Measurements from ENCODE around the gene PRKCE. TPM values are rescaled to one million over a fixed set of nuclear protein-coding genes. Genes with fewer than 3 reads are reported as not detected.

Gene PRKCE
- total and polyA plus RNA-seq, 7 donors, result 3.0 to 22.8 (median 16.1) TPM

GRCh38 chr2:45936623-45936979 is 285.1 kb downstream of the PRKCE start:
- Histone ChIP-seq H3K4me1 (peaks cover 32% of the 10 kb centered on the region), H3K27ac (no peak overlapping the region), H3K36me3 (ENCODE audit: insufficient read depth in 1 of 2, low read depth in 1 of 2) (no peaks in the 10 kb centered on the region), H3K9me3 (no peaks in the 10 kb centered on the region), H3K27me3 (ENCODE audit: insufficient read depth in 3 of 3, low read length in 2 of 3) (no peaks in the 10 kb centered on the region), H3K4me3 (no peak overlapping the region)
- intact Hi-C loops (cut with DNase I), result loop anchor here (1.0 to 5.0 kb wide), 5 partner anchors 114 to 294 kb away; no protein-coding TSS in a partner anchor
- DNase-seq (no peak), ATAC-seq (no peak)
- 56 to 68% (median 62%) methylated on average over 5 of the region's 5 CpGs for whole genome bisulfite sequencing, 3 donors
- TF ChIP-seq CTCF (IDR thresholded peaks at IDR 0.05), result no peak

GRCh38 chr2:45937990-45938389 is 286.5 kb downstream of the PRKCE start:
- no peak for DNase-seq
- 96 to 100% (median 99%) methylated on average over 4 of the region's 4 CpGs for WGBS, 3 donors
- no peaks in the 10 kb centered on the region for H3K36me3 ChIP-seq (ENCODE audit: insufficient read depth in 1 of 2, low read depth in 1 of 2)
- no peaks in the 10 kb centered on the region for H3K27me3 ChIP-seq (ENCODE audit: insufficient read depth in 3 of 3, low read length in 2 of 3)
- no peak for TF ChIP-seq CTCF (IDR thresholded peaks at IDR 0.05)
- peaks cover 29% of the 10 kb centered on the region for H3K4me1 ChIP-seq
- H3K27ac ChIP-seq, result peak overlapping the region; percentile 64
- H3K4me3 ChIP-seq, result no peak overlapping the region
- no peak for ATAC-seq
- H3K9me3 ChIP-seq, result no peaks in the 10 kb centered on the region
- intact Hi-C loops (cut with DNase I), result loop anchor here (2.0 to 5.0 kb wide), 4 partner anchors 115 to 295 kb away; no protein-coding TSS in a partner anchor

GRCh38 chr2:45938649-45939511 is 287.4 kb downstream of the PRKCE start:
- Histone ChIP-seq H3K4me1 (peaks cover 29% of the 10 kb centered on the region), H3K27me3 (ENCODE audit: insufficient read depth in 3 of 3, low read length in 2 of 3) (no peaks in the 10 kb centered on the region), H3K4me3 (peak overlapping the region; percentile 49), H3K9me3 (no peaks in the 10 kb centered on the region), H3K27ac (peak overlapping the region; percentile 64), H3K36me3 (ENCODE audit: insufficient read depth in 1 of 2, low read depth in 1 of 2) (no peaks in the 10 kb centered on the region)
- WGBS, 3 donors, result 27 to 36% (median 32%) methylated on average over 13 of the region's 13 CpGs
- ATAC-seq (peak; percentile 78 to 88 (median 84)), DNase-seq (peak; percentile 73 to 84)
- intact Hi-C loops (cut with DNase I), result loop anchor here in 1 of 2 donors (5.0 kb wide), 1 partner anchor 117 kb away; no protein-coding TSS in a partner anchor
- no peak for TF ChIP-seq CTCF (IDR thresholded peaks at IDR 0.05)

- Histone ChIP-seq H3K4me3 (no peak overlapping the region), H3K27me3 (ENCODE audit: insufficient read depth in 3 of 3, low read length in 2 of 3) (no peaks in the 10 kb centered on the region), H3K4me1 (peaks cover 17% of the 10 kb centered on the region), H3K36me3 (ENCODE audit: insufficient read depth in 1 of 2, low read depth in 1 of 2) (no peaks in the 10 kb centered on the region), H3K9me3 (no peaks in the 10 kb centered on the region), H3K27ac (no peak overlapping the region)
- no peak for TF ChIP-seq CTCF (IDR thresholded peaks at IDR 0.05)
- WGBS, 3 donors, result 84 to 92% (median 90%) methylated on average over 6 of the region's 6 CpGs
- ATAC-seq, result no peak
- intact Hi-C loops (cut with DNase I), result no loop called here
- no peak for DNase-seq
Measured at GRCh38 chr2:45941531-45942236, 290.2 kb downstream of the PRKCE start.

Measured in psoas muscle (tissue), 8 donors.